WI38 (cell line): ENCODE results near the gene CABP1.

Source experiments
- H3K4me3 ChIP-seq: 2 replicates; pipeline ENCODE4 v1.5.1; 2011; ENCODE audit warnings: low read depth, mild to moderate bottlenecking, control low read depth, low read length
- CTCF ChIP-seq: IDR thresholded peaks from 2 replicates; pipeline ENCODE4 v1.5.1; 2012; ENCODE audit warnings: low read depth, mild to moderate bottlenecking, control low read depth, low read length

The CABP1 gene

GRCh38 chr12:120642826-120643225 is 2.4 kb downstream of the CABP1 start:
- H3K4me3 ChIP-seq, result no peak overlapping the region
- no peak for TF ChIP-seq CTCF

GRCh38 chr12:120643574-120643973 is 3.1 kb downstream of the CABP1 start:
- TF ChIP-seq CTCF, result no peak
- no peak overlapping the region for H3K4me3 ChIP-seq

- no peak for TF ChIP-seq CTCF
- H3K4me3 ChIP-seq, result no peak overlapping the region
Measured at GRCh38 chr12:120646044-120646443, 5.6 kb downstream of the CABP1 start.

- TF ChIP-seq CTCF, result no peak
- H3K4me3 ChIP-seq, result no peak overlapping the region
Measured at GRCh38 chr12:120647375-120647755, 6.9 kb downstream of the CABP1 start.

GRCh38 chr12:120649442-120650232 is 9.2 kb downstream of the CABP1 start:
- peak overlapping the region; percentile 56 for H3K4me3 ChIP-seq
- no peak for TF ChIP-seq CTCF

- H3K4me3 ChIP-seq, result no peak overlapping the region
- TF ChIP-seq CTCF, result no peak
Measured at GRCh38 chr12:120650233-120650690, 9.8 kb downstream of the CABP1 start.

- no peak overlapping the region for H3K4me3 ChIP-seq
- TF ChIP-seq CTCF, result no peak
Measured at GRCh38 chr12:120651821-120652220, 11.4 kb downstream of the CABP1 start.
